ENCODE data around the gene GPC6.

- no peak for TF ChIP-seq CTCF (IDR thresholded peaks at IDR 0.05)
- no peak for TF ChIP-seq POLR2AphosphoS5 (IDR thresholded peaks at IDR 0.05)
- no peak for TF ChIP-seq EP300 (IDR thresholded peaks at IDR 0.05)
Observed at GRCh38 chr13:93670866-93671265, 444.3 kb downstream of the GPC6 start.
